GM19238 (cell line): ENCODE data around the gene TFRC.
A peak's percentile ranks its signal among the peaks of the same experiment; 100 is the strongest.
"Not testable (repeated sequence)": the region's sequence is repeated elsewhere in the genome, so short reads cannot be mapped to it uniquely, and the experiment has no call there.

Source experiments
- DNase-seq: peaks from one replicate; pipeline ENCODE4 v3.0.0; 2011; ENCODE audit warnings: low spot score; ENCODE audit not compliant: insufficient read length

TFRC gene

GRCh38 chr3:196081834-196082618, at the start of gene TFRC:
Gene TFRC (minus strand): TSS chr3:196082090. CDS start chr3:196077099, 4,991 bp downstream.
- DNase-seq = peak; percentile 99

GRCh38 chr3:196128172-196128843, 46.4 kb upstream of the TFRC start:
- DNase-seq = no peak

- DNase-seq = no peak
Measured at GRCh38 chr3:196127308-196128040, 45.6 kb upstream of the TFRC start.

- no peak for DNase-seq
Measured at GRCh38 chr3:196124608-196125007, 42.7 kb upstream of the TFRC start.

- no peak for DNase-seq
Measured at GRCh38 chr3:196122688-196123046, 40.8 kb upstream of the TFRC start.

- no peak for DNase-seq
Measured at GRCh38 chr3:196122021-196122687, 40.3 kb upstream of the TFRC start.

GRCh38 chr3:196121066-196121465, 39.2 kb upstream of the TFRC start:
- DNase-seq = no peak

- no peak for DNase-seq
Measured at GRCh38 chr3:196120291-196120951, 38.5 kb upstream of the TFRC start.

- no peak for DNase-seq
Measured at GRCh38 chr3:196117809-196118208, 35.9 kb upstream of the TFRC start.

GRCh38 chr3:196115678-196116083, 33.8 kb upstream of the TFRC start:
- DNase-seq = peak; percentile 48

- DNase-seq = no peak
Measured at GRCh38 chr3:196111939-196112386, 30.1 kb upstream of the TFRC start.

- no peak for DNase-seq
Measured at GRCh38 chr3:196108075-196108743, 26.3 kb upstream of the TFRC start.

- not testable (repeated sequence) for DNase-seq
Measured at GRCh38 chr3:196104707-196105106, 22.8 kb upstream of the TFRC start.

- DNase-seq = not testable (repeated sequence)
Measured at GRCh38 chr3:196098365-196098980, 16.6 kb upstream of the TFRC start.

GRCh38 chr3:196097373-196098154, 15.7 kb upstream of the TFRC start:
- no peak for DNase-seq

- DNase-seq = peak; percentile 41
Measured at GRCh38 chr3:196096382-196096953, 14.6 kb upstream of the TFRC start.

- no peak for DNase-seq
Measured at GRCh38 chr3:196093317-196094111, 11.6 kb upstream of the TFRC start.

GRCh38 chr3:196087906-196088305, 6.0 kb upstream of the TFRC start:
- DNase-seq = no peak
